ENCODE data around the gene ZNF597.

GRCh38 chr16:3383045-3383448 is 60.3 kb downstream of the ZNF597 start:
- TF ChIP-seq CTCF (IDR thresholded peaks at IDR 0.05) = no peak
- TF ChIP-seq POLR2A (IDR thresholded peaks at IDR 0.05) = no peak

Measured in prostate gland (tissue), 2 donors.